ENCODE data around the gene AGPAT1.
"Not testable (repeated sequence)": the region's sequence is repeated elsewhere in the genome, so short reads cannot be mapped to it uniquely, and the experiment has no call there.

Gene AGPAT1

DNA sequence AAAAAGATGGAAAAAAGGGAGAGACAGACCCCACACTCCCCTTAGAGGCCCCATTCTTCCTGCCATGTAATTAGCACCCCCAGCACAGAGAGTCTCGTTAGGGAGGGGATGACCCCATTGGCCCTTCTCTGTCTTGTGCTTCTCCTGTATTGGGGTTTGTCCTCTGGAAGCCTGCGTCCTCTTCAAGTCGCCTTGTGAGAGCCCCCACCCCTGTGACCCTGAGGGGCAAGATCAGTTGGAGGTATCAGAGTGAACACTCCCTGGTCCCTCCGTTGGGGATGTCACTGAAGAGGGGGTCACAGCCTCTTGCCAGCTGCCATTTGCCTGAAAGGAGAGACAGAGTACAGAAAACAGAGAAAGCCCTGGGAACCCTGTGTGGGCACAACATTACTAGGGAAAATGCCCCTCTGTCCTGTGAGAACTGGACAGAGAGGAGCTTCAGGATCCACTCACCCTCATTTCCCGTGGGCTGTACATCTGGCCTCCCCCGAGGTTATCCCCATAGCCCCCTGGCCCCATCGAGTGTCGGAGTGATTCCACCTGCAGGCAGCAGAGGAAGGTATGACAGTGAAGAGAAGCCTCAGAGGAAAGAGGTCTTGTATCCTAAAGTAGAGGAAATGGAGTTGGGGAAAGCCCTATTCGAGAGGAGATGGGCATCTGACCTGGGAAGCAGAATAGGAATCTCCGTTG is 10.4 kb upstream of the AGPAT1 start:
- not testable (repeated sequence) for DNase-seq (ENCODE audit: low read depth in 2 of 2)

DNA sequence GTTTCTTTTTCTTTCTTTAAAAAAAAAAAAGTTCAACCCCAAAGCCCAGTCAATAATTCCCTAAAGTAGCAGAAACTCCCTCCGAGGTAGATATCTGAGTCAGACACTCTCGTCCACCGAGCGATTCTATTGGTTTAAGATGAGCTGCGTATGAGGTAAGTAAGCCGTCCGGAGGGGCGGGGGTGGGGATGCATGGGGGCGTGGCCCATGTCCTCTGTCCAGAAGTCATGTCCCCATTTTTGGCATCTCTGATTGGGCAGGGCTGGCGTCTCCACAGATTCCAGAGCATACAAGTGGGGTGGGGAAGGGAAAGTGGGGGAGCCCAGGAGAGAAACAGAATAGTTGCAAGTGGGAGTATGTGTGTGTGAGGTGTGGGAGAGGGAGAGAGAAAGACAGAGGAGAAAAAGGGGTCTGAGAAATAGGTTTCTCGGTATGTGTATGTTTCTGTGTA is 9.8 kb upstream of the AGPAT1 start:
- DNase-seq (ENCODE audit: low read depth in 2 of 2) = peak; percentile 44

- no peak for DNase-seq (ENCODE audit: low read depth in 2 of 2)
These were observed 8.3 kb upstream of the AGPAT1 start, which contains the start of gene AGER for GRCh38 chr6:32184084-32184640. AGER (minus strand) TSS chr6:32184253; CDS start chr6:32184222, 31 bp downstream.

DNA sequence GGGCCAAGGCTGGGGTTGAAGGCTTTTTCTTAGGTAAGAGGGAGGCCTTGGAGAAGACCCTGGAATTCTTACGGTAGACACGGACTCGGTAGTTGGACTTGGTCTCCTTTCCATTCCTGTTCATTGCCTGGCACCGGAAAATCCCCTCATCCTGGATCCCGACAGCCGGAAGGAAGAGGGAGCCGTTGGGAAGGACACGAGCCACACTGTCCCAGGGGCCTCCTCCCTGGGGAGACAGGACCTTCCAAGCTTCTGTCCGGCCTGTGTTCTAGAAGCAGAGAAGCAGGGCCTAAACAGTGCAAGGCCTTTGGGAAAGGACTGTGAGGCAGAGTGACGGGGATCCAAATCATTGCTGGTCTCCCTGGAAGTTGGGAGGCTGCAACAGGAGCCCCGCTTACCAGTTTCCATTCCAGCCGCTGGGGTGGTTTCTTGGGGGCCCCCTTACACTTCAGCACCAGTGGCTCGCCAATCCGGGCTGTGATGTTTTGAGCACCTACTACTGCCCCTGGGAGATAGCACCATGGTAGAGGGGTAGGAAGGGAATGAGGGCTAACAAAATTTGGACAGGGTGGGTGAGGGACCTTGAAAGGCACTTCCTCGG is 7.7 kb upstream of the AGPAT1 start:
- no peak for DNase-seq (ENCODE audit: low read depth in 2 of 2)

DNA sequence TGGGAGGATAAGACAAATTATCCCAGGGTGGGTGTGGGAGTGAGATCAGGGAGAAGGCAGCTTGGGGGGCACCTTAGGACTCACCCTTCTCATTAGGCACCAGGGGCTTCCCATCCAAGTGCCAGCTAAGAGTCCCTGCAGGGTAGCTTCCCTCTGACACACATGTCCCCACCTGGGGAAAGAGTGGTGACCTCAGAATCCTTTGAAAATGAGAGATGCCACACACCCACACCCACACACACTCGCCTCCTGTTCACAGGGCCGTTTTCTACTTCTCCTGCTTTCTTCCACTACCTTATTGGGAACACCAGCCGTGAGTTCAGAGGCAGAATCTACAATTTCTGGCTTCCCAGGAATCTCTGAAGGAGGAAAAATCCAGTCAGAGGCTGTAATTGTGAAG is 7.1 kb upstream of the AGPAT1 start:
- no peak for DNase-seq (ENCODE audit: low read depth in 2 of 2)

DNA sequence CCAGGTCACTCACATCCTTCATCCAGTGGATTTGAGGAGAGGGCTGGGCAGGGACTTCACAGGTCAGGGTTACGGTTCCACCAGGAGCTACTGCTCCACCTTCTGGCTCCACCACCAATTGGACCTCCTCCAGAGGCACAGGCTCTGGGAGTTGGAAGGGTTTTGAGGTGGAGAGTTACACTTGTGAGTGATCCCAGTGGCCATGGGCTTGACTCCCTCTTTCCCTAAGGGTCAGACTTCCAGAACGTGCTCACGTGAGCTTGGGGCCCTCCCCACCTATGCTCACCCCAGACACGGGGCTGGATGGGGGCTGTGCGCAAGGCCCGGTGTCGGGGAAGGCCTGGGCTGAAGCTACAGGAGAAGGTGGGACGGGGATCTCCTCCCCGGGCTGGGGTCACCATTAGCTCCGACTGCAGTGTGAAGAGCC is 6.7 kb upstream of the AGPAT1 start:
- DNase-seq (ENCODE audit: low read depth in 2 of 2) = no peak

GRCh38 chr6:32181915-32182529 is 6.1 kb upstream of the AGPAT1 start:
- no peak for DNase-seq (ENCODE audit: low read depth in 2 of 2)

- no peak for DNase-seq (ENCODE audit: low read depth in 2 of 2)
These were observed 5.3 kb upstream of the AGPAT1 start for GRCh38 chr6:32181148-32181702.

GRCh38 chr6:32179766-32180405 is 4.0 kb upstream of the AGPAT1 start:
- DNase-seq (ENCODE audit: low read depth in 2 of 2) = no peak

DNA sequence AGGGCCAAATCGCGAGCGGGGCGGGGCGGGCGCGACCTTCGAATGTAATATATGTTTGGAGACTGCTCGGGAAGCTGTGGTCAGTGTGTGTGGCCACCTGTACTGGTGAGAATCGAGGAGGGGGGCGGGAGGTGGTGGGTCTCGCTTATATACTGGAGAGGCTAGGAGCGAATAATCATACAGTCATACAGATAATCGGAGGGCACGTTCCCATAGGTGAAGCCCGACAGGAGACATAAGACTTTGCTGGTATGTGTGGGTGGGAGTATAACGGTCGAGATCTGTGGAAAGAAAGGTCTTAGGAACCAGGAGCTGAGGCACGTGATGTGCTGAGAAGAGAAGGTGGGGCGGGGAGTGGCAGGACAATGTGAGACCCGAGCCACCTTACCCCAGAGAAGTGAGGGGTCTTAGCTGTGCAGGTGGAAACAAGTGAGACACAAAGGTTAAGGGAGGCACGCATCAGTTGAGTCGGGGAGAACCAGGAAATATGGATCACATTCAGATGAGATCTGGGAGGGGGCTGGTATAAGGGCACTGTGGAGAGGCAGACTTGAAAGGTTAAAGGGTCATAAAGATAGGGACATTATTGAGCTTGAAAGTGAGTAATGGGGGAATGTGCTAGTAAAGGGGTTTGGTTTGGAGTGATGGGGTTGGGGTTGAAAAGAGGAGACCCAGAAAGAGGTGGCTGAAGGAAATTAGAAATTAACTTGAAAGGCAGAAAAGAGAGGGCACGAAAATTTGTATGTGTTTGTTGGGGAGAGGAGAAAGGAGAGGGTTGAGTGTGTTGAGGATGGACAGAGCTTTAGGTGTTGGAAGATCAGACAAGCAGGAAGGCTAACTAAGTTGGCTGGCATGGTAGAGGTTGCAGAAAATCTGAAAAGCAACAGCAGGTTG is 2.9 kb upstream of the AGPAT1 start:
- DNase-seq (ENCODE audit: low read depth in 2 of 2) = no peak

GRCh38 chr6:32177788-32178546 is 2.1 kb upstream of the AGPAT1 start, which contains the start of gene RNF5:
RNF5 (plus strand) TSS chr6:32178405; CDS start chr6:32178512, 107 bp downstream.
- peak; percentile 89 to 91 for DNase-seq (ENCODE audit: low read depth in 2 of 2)

DNA sequence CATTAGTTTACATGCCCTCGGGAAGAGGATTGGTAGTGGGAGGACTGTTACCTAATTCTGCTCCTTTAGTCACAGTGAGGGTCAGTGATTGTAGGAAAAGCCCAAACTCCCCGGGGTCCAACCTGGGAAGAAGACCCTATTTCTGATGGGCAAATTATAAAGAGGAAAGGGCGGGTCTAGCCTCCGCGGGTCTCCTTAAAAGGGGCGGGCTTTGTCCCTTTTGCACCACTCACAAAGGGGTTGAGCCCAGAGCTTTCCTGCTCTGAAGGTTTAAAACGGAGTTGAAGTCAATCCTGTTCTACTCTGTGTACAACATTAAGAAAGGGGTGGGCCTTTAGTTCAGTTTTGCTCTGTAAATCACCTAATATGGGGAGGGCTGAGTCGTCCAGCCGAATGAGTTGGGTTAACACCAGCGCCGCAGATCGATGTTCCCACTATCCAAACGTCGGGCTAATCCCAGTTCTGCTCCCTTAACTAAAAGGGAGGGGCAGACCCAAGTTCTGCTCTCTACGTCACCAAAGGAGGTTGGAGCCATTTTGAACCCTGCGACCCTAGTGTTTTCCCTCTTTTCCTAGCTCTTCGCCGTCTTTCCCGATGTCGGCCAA is 1.4 kb upstream of the AGPAT1 start:
- DNase-seq (ENCODE audit: low read depth in 2 of 2) = no peak

DNA sequence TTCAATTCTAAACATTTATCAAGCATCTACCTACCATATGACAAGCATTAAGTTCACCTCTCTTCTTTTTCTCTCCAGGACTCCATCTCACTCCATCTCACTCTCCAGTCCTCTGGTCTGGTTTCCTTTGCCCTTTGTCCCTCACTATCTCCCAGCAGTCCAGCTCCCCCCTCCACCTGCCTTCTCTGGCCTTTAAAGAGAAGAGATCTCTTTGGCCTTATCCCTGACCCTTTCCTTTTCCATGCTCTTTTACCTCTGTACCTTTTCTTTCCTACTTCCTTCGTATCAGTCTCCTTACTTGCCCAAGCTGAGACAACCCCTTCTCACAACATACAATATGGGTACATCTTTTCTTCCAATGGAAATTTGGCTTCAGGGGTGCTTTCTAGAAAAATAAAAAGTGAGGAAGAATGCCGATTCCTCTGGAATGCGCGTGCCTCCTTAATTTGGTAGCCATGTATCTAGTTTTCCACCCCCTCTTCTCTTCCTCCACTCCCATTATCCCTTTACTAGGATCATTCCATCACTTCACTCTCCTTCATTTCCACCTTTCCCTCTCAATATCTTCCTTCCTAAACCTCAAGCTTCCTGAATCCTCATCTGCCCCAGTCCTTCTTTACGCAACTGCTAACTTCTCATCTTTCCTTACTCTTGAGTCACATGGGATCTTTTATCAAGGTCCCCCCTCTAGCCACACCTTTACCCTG is 745 bp upstream of the AGPAT1 start:
- DNase-seq (ENCODE audit: low read depth in 2 of 2) = no peak

- DNase-seq (ENCODE audit: low read depth in 2 of 2) = no peak
These were observed 568 bp downstream of the AGPAT1 start for GRCh38 chr6:32175322-32175710.

GRCh38 chr6:32174416-32174815 is 1.5 kb downstream of the AGPAT1 start:
- DNase-seq (ENCODE audit: low read depth in 2 of 2) = no peak

- no peak for DNase-seq (ENCODE audit: low read depth in 2 of 2)
These were observed 2.7 kb downstream of the AGPAT1 start for GRCh38 chr6:32173051-32173727.

GRCh38 chr6:32171234-32171633 is 4.7 kb downstream of the AGPAT1 start:
- no peak for DNase-seq (ENCODE audit: low read depth in 2 of 2)

DNA sequence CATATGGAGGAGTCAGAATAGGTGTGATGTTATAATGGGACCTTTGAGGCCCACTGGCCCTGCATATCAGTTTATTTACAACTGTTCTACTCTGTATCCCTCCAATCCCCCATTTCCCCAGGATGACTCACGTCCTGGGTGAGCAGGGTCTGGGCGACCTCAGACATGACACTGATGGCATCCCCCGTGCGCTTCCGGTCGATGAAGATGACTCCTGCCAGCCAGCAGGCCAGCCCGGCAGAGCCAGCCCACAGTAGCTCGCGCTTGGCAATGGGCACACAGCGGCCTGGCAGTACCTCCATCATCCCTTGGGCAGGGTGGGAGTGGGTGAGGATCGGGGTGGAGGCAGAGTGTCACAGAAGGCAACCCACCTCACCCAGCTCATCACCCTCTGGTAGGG is 5.6 kb downstream of the AGPAT1 start:
- no peak for DNase-seq (ENCODE audit: low read depth in 2 of 2)

Data from stimulated activated CD4-positive, alpha-beta T cell treated with anti-CD3 and anti-CD28 coated beads, Interleukin-15, amount 100 ng/mL, for 48 hours (primary cell).